MM.1S (cell line): Measurements from ENCODE around the gene TYSND1.

Experiments
- DNase-seq: peaks from one replicate; pipeline ENCODE4 v3.0.0-alpha.2; 2015
- H2AFZ ChIP-seq: fragments of 300-600 bp; sonication (generic); 2 replicates; pipeline ENCODE4 v1.6.0; 2016; ENCODE audit warnings: antibody characterized with exemption, low read length
- H3F3A ChIP-seq: fragments of 300-600 bp; sonication (generic); 2 replicates; pipeline ENCODE4 v1.6.1; 2016; ENCODE audit warnings: mild to moderate bottlenecking, antibody characterized with exemption, low read length, moderate library complexity, mixed read lengths; ENCODE audit not compliant: insufficient read depth
- H3K27ac ChIP-seq: fragments of 300-600 bp; sonication (generic); 2 replicates; pipeline ENCODE4 v1.5.1; 2016; ENCODE audit warnings: mild to moderate bottlenecking, low read length
- H3K27me3 ChIP-seq: fragments of 300-600 bp; sonication (generic); replicated peaks from 2 replicates; pipeline ENCODE4 v1.6.0; 2016; ENCODE audit warnings: low read length; ENCODE audit not compliant: insufficient read depth
- H3K36me3 ChIP-seq: fragments of 300-600 bp; sonication (generic); replicated peaks from 2 replicates; pipeline ENCODE4 v1.6.1; 2016; ENCODE audit warnings: mild to moderate bottlenecking, low read length, mixed read lengths; ENCODE audit not compliant: insufficient read depth
- H3K4me1 ChIP-seq: fragments of 300-600 bp; sonication (generic); 2 replicates; pipeline ENCODE4 v1.6.1; 2016; ENCODE audit warnings: low read length, mixed read lengths
- H3K4me2 ChIP-seq: fragments of 300-600 bp; sonication (generic); 2 replicates; pipeline ENCODE4 v1.6.0; 2016; ENCODE audit warnings: low read depth, low read length
- H3K4me3 ChIP-seq: fragments of 300-600 bp; sonication (generic); 2 replicates; pipeline ENCODE4 v1.5.1; 2016; ENCODE audit warnings: low read length, mixed read lengths
- H3K79me2 ChIP-seq: fragments of 300-600 bp; sonication (generic); 2 replicates; pipeline ENCODE4 v1.6.1; 2016; ENCODE audit warnings: mixed run types, low read length, mixed read lengths
- H3K9ac ChIP-seq: fragments of 300-600 bp; sonication (generic); 2 replicates; pipeline ENCODE4 v1.6.1; 2016; ENCODE audit warnings: low read length, mixed read lengths
- H3K9me2 ChIP-seq: fragments of 300-600 bp; sonication (generic); replicated peaks from 2 replicates; pipeline ENCODE4 v1.6.1; 2016; ENCODE audit warnings: mild to moderate bottlenecking, low read length, mixed read lengths; ENCODE audit not compliant: insufficient read depth
- H3K9me3 ChIP-seq: fragments of 300-600 bp; sonication (generic); replicated peaks from 2 replicates; pipeline ENCODE4 v1.6.1; 2016; ENCODE audit warnings: mild to moderate bottlenecking, low read length, mixed read lengths; ENCODE audit not compliant: insufficient read depth
- H4K20me1 ChIP-seq: fragments of 300-600 bp; sonication (generic); 2 replicates; pipeline ENCODE4 v1.6.1; 2016; ENCODE audit warnings: mild to moderate bottlenecking, low read length, moderate library complexity, mixed read lengths; ENCODE audit not compliant: insufficient read depth
- EZH2 ChIP-seq: fragments of 300-600 bp; sonication (generic); optimal IDR thresholded peaks from 2 replicates; pipeline ENCODE3; 2017; ENCODE audit warnings: low read depth, mild to moderate bottlenecking, antibody characterized with exemption, low read length, mixed read lengths
- EZH2phosphoT487 ChIP-seq: fragments of 300-600 bp; sonication (generic); IDR thresholded peaks from 2 replicates; pipeline ENCODE4 v1.6.1; 2018; ENCODE audit warnings: antibody characterized with exemption, low read length
- TF ChIP-seq, protein P1 (sequence below): fragments of 300-600 bp; sonication (generic); IDR thresholded peaks from 2 replicates; pipeline ENCODE4 v1.5.1; 2016; ENCODE audit warnings: antibody characterized with exemption, low read length, mixed read lengths

The TYSND1 gene

DNA sequence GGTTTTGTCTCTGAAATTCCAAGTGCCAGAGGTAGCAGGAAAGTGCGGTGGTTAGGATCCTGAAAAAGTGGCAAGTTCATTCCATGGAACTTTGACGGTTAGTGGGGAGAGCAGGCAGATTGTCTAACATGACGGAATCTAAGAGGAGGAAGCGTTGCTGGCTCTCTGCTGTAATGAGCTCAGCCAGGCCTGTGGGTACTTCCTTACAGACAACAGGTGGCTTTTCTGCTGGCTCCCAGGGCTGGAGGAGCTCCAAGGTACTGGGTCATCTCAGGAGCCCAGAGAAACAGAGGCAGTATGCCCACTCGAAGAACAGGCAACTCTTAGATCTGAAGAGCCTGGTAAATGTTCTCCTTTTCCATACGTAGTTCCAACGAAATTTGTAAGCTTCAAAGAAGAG, 10.8 kb downstream of the TYSND1 start:
- Histone ChIP-seq H3K9me3 (no peaks in the 10 kb centered on the region), H2AFZ (no peak overlapping the region), H3K4me1 (peaks cover 5% of the 10 kb centered on the region), H3K27me3 (no peaks in the 10 kb centered on the region), H3K27ac (no peak overlapping the region), H3K4me2 (no peak overlapping the region), H3K79me2 (peaks cover 22% of the 10 kb centered on the region), H3K9ac (no peak overlapping the region), H3F3A (no peaks in the 10 kb centered on the region), H3K4me3 (no peak overlapping the region), H3K9me2 (no peaks in the 10 kb centered on the region), H3K36me3 (no peaks in the 10 kb centered on the region), H4K20me1 (no peaks in the 10 kb centered on the region)
- no peak for DNase-seq
- TF ChIP-seq, protein P1, sequence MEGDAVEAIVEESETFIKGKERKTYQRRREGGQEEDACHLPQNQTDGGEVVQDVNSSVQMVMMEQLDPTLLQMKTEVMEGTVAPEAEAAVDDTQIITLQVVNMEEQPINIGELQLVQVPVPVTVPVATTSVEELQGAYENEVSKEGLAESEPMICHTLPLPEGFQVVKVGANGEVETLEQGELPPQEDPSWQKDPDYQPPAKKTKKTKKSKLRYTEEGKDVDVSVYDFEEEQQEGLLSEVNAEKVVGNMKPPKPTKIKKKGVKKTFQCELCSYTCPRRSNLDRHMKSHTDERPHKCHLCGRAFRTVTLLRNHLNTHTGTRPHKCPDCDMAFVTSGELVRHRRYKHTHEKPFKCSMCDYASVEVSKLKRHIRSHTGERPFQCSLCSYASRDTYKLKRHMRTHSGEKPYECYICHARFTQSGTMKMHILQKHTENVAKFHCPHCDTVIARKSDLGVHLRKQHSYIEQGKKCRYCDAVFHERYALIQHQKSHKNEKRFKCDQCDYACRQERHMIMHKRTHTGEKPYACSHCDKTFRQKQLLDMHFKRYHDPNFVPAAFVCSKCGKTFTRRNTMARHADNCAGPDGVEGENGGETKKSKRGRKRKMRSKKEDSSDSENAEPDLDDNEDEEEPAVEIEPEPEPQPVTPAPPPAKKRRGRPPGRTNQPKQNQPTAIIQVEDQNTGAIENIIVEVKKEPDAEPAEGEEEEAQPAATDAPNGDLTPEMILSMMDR: no peak
- TF ChIP-seq EZH2phosphoT487 (no peak), EZH2 (no peak)

DNA sequence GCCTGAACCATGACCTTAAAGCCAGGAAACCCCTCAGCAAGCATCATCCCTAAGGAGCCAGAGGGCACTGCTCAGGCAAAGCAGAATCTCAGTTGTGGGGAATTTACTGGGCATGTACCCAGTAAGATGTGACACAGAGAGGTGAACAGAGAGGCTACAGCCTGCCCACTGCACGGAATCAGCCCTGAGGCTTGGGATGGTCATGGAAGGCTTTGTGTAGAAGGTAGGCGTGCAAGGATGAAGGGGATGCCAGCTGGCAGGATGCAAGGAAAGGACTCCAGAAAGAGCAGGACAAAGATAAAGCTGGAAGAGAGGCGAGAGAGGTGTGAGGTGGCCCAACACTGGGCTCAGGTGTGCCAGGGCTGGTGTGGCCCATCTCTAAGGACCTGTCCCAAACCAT, 11.5 kb downstream of the TYSND1 start:
- Histone ChIP-seq H2AFZ (no peak overlapping the region), H4K20me1 (no peaks in the 10 kb centered on the region), H3K4me2 (no peak overlapping the region), H3K79me2 (peaks cover 28% of the 10 kb centered on the region), H3K4me1 (peaks cover 5% of the 10 kb centered on the region), H3F3A (no peaks in the 10 kb centered on the region), H3K4me3 (no peak overlapping the region), H3K9ac (no peak overlapping the region), H3K27ac (no peak overlapping the region), H3K9me3 (no peaks in the 10 kb centered on the region), H3K36me3 (no peaks in the 10 kb centered on the region), H3K27me3 (no peaks in the 10 kb centered on the region), H3K9me2 (no peaks in the 10 kb centered on the region)
- TF ChIP-seq EZH2phosphoT487 (no peak), EZH2 (no peak)
- no peak for DNase-seq

DNA sequence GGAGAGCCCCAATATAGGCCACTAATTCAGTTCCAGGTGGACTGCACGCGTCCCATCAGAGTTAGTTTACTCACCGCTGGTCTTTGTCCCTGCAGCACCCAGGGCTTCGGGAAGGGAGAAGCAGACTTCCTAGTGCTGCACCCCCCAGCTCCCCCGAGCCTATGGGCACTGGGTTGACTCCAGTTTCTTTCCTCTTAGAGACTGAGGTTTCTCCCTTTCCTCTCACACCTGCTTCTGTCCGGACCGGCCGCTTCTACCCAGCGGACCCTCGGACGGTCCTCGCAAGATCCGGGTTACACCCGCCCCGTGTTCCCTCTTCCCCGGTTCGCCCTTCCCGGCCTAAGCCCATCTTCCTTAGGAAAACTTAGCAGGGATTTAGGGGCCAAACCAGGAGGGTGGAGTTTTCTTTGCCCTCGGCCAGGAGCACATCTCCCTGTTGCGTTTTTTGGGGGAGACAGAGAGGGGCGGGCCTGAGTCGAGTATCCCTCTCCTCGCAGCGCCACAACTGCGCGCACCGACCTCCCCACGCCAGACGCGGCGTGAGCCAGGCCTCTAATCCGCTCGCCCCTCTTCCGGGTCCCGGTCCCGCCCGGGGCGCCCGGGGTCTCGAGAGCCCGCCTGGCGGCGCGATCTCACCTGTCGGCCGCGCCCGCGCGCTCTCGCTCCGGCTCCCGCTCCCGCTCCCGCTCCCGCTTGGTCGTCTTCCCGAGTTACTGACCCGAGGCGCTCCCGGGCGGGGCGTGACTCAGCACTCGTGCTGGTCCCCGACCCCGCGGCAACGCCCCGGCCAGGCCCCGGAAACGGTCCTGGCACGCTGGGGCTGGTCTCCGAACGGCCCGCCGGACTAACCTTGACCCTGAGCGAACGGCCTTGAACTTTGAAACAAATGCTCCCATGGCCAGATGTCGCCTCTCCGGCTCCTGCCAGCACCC, 14.1 kb downstream of the TYSND1 start, which contains the start of gene AIFM2:
Gene AIFM2, minus strand, starts transcription at position 728 of the 932 bp plus-strand sequence. CDS start 8,741 bp downstream, outside the sequence.
- Histone ChIP-seq H3K4me3 (peak within 1 kb of the TSS; percentile 76), H3K4me1 (peaks cover 5% of the 10 kb centered on the region), H3F3A (no peaks in the 10 kb centered on the region), H2AFZ (peak within 1 kb of the TSS; percentile 92), H3K27me3 (no peaks in the 10 kb centered on the region), H3K4me2 (peak within 1 kb of the TSS; percentile 92), H3K79me2 (peaks cover 36% of the 10 kb centered on the region), H3K9ac (peak within 1 kb of the TSS; percentile 77), H3K27ac (peak within 1 kb of the TSS; percentile 31; the same call in 1 of the 2 replicates), H3K9me3 (no peaks in the 10 kb centered on the region), H3K36me3 (no peaks in the 10 kb centered on the region), H3K9me2 (no peaks in the 10 kb centered on the region), H4K20me1 (no peaks in the 10 kb centered on the region)
- peak; percentile 51 for DNase-seq
- TF ChIP-seq EZH2: no peak
- TF ChIP-seq, protein P1: peak; percentile 9; the same call in 1 of the 2 replicates

DNA sequence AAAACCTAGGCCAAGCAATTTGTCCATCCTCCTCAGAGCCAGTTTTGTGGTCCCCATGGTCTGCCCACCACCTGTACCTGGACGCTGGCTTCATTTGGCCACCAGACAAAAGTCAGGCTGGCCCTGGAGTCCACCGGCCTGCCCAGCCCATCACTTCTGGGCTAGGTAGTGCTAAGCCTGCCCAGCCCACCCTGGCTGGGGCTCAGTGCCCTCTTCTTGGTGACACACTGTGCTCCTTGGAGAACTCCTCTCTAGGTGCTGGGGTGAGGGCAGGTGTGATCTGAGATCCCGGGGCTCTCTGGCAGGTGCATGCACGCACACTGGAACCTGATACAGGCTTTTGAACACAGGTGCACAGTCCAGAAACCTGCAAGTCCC, 15.0 kb downstream of the TYSND1 start:
- peak overlapping the region; percentile 77; the same call in 1 of the 2 replicates for H3K9ac ChIP-seq
- H2AFZ ChIP-seq: no peak overlapping the region
- H3K27ac ChIP-seq: no peak overlapping the region

More for the DNA sequence above, 15.0 kb downstream of the TYSND1 start:
- TF ChIP-seq, protein P1: no peak
- TF ChIP-seq EZH2phosphoT487 (no peak), EZH2 (no peak)
- Histone ChIP-seq H4K20me1 (no peaks in the 10 kb centered on the region), H3K79me2 (peaks cover 36% of the 10 kb centered on the region), H3F3A (no peaks in the 10 kb centered on the region), H3K9me3 (no peaks in the 10 kb centered on the region), H3K4me2 (peak overlapping the region; percentile 92), H3K4me3 (peak overlapping the region; percentile 76), H3K4me1 (peaks cover 5% of the 10 kb centered on the region), H3K9me2 (no peaks in the 10 kb centered on the region), H3K27me3 (no peaks in the 10 kb centered on the region), H3K36me3 (no peaks in the 10 kb centered on the region)
- no peak for DNase-seq
